CD4-positive, CD25-positive, alpha-beta regulatory T cell (primary cell): Measurements from ENCODE around the gene C3orf20. TPM values are rescaled to one million over a fixed set of nuclear protein-coding genes. Genes with fewer than 3 reads are reported as not detected.

ENCODE experiments used
- ATAC-seq, 2 donors: fragments of 150-1000 bp; cut with Tn5 transposase; one replicate each; pipeline ENCODE4 v1.10.0; 2021; ENCODE audit warnings: low read depth in 2 of 2, moderate number of reproducible peaks in 2 of 2, moderate library complexity in 1 of 2
- DNase-seq, 3 donors: peaks; one replicate each; pipeline versions ENCODE4 v3.0.0 to v3.0.0-alpha.2; 2012 to 2022; ENCODE audit warnings: mixed read lengths in 1 of 3
- H3K27ac ChIP-seq: one replicate; pipeline ENCODE4 v1.7.0; 2013; ENCODE audit warnings: mild to moderate bottlenecking, low read length; ENCODE audit not compliant: insufficient read depth, poor library complexity, severe bottlenecking
- H3K27me3 ChIP-seq: one replicate; pipeline ENCODE4 v1.7.0; 2013; ENCODE audit warnings: low read length; ENCODE audit not compliant: control insufficient read depth, insufficient read depth
- H3K36me3 ChIP-seq: one replicate; pipeline ENCODE4 v1.7.0; 2013; ENCODE audit warnings: mild to moderate bottlenecking, low read length, moderate library complexity; ENCODE audit not compliant: control insufficient read depth, insufficient read depth
- H3K4me1 ChIP-seq: 2 replicates; pipeline ENCODE4 v1.7.0; 2013; ENCODE audit warnings: mild to moderate bottlenecking, low read length; ENCODE audit not compliant: insufficient read depth, control insufficient read depth, poor library complexity, severe bottlenecking
- H3K4me3 ChIP-seq: one replicate; pipeline ENCODE4 v1.7.0; 2013; ENCODE audit warnings: low read depth, mild to moderate bottlenecking, low read length, moderate library complexity
- H3K9me3 ChIP-seq, 2 experiments: 1 replicate in 1 of 2; 2 replicates in 1 of 2; pipeline ENCODE4 v1.7.0; 2013; ENCODE audit warnings: low read length in 2 of 2, mild to moderate bottlenecking in 1 of 2, moderate library complexity in 1 of 2; ENCODE audit not compliant: control insufficient read depth in 2 of 2
- H3K27ac Mint-ChIP-seq, 3 donors: one replicate each; pipeline ENCODE4 v1.8.0; 2020 to 2022; ENCODE audit warnings: mild to moderate bottlenecking in 3 of 3, mixed read lengths in 3 of 3, moderate library complexity in 2 of 3
- H3K27me3 Mint-ChIP-seq: one replicate; pipeline ENCODE4 v1.8.0; 2022; ENCODE audit warnings: mild to moderate bottlenecking, mixed read lengths
- H3K36me3 Mint-ChIP-seq: one replicate; pipeline ENCODE4 v1.8.0; 2020; ENCODE audit warnings: mixed read lengths
- H3K4me1 Mint-ChIP-seq, 4 donors: one replicate each; pipeline ENCODE4 v1.8.0; 2020 to 2022; ENCODE audit warnings: mixed read lengths in 4 of 4, mild to moderate bottlenecking in 1 of 4
- H3K4me3 Mint-ChIP-seq, 4 donors: one replicate each; pipeline ENCODE4 v1.8.0; 2020 to 2022; ENCODE audit warnings: mild to moderate bottlenecking in 4 of 4, mixed read lengths in 4 of 4, moderate library complexity in 3 of 4
- H3K9me3 Mint-ChIP-seq, 7 donors: one replicate each; pipeline ENCODE4 v1.8.0; 2020 to 2022; ENCODE audit warnings: mixed read lengths in 7 of 7, mild to moderate bottlenecking in 3 of 7, moderate library complexity in 2 of 7
- polyA plus RNA-seq, 4 donors: library from polyadenylated mRNA; unstranded; fragments of 300-500 nt; fragmentation: Illumina TruSeq; gene quantifications; one replicate each; pipeline ENCODE4 v1.2.3, GENCODE V29; 2021
- total RNA-seq: library from RNA; stranded (reverse); gene quantifications from one replicate; pipeline ENCODE4 v1.2.3, GENCODE V29; 2022

The C3orf20 gene
- total and polyA plus RNA-seq, 5 donors from 2014 or later: 0.37 TPM; not detected in 4

- no peak overlapping the region for H3K27ac ChIP-seq
- H3K27me3 ChIP-seq: no peaks in the 10 kb centered on the region
- ATAC-seq (no peak), DNase-seq (no peak)
- Mint-ChIP-seq H3K4me1 (peaks cover 0 to 5% (median 0%) of the 10 kb centered on the region in 4 donors), H3K9me3 (peaks cover 0 to 2% (median 0%) of the 10 kb centered on the region in 7 donors), H3K27ac (no peak overlapping the region), H3K27me3 (no peaks in the 10 kb centered on the region), H3K4me3 (no peak overlapping the region), H3K36me3 (peaks cover 25% of the 10 kb centered on the region)
- H3K4me1 ChIP-seq: no peaks in the 10 kb centered on the region
- H3K9me3 ChIP-seq: no peaks in the 10 kb centered on the region
- H3K4me3 ChIP-seq: no peak overlapping the region
- no peaks in the 10 kb centered on the region for H3K36me3 ChIP-seq
These were observed 46.4 kb downstream of the C3orf20 start for GRCh38 chr3:14721126-14721864.

GRCh38 chr3:14725013-14725412, 50.1 kb downstream of the C3orf20 start:
- no peak overlapping the region for H3K4me3 Mint-ChIP-seq
- Histone ChIP-seq H3K27me3 (no peaks in the 10 kb centered on the region), H3K9me3 (no peaks in the 10 kb centered on the region), H3K4me1 (no peaks in the 10 kb centered on the region), H3K4me3 (no peak overlapping the region), H3K27ac (no peak overlapping the region), H3K36me3 (no peaks in the 10 kb centered on the region)
- no peaks in the 10 kb centered on the region for H3K27me3 Mint-ChIP-seq
- peaks cover 12% of the 10 kb centered on the region for H3K36me3 Mint-ChIP-seq
- ATAC-seq (no peak), DNase-seq (no peak)
- H3K27ac Mint-ChIP-seq: no peak overlapping the region
- no peaks in the 10 kb centered on the region for H3K4me1 Mint-ChIP-seq
- H3K9me3 Mint-ChIP-seq: peaks cover 0 to 1% (median 0%) of the 10 kb centered on the region in 7 donors

- Mint-ChIP-seq H3K27ac (no peak overlapping the region), H3K9me3 (peaks cover 0 to 1% (median 0%) of the 10 kb centered on the region in 7 donors), H3K27me3 (no peaks in the 10 kb centered on the region), H3K4me1 (no peaks in the 10 kb centered on the region), H3K36me3 (peaks cover 7% of the 10 kb centered on the region), H3K4me3 (no peak overlapping the region)
- Histone ChIP-seq H3K36me3 (no peaks in the 10 kb centered on the region), H3K4me3 (no peak overlapping the region), H3K9me3 (no peaks in the 10 kb centered on the region), H3K27ac (no peak overlapping the region), H3K4me1 (no peaks in the 10 kb centered on the region), H3K27me3 (no peaks in the 10 kb centered on the region)
- ATAC-seq (no peak), DNase-seq (no peak)
These were observed 50.9 kb downstream of the C3orf20 start for GRCh38 chr3:14725564-14726440.

GRCh38 chr3:14726441-14726780, 51.5 kb downstream of the C3orf20 start:
- Mint-ChIP-seq H3K9me3 (peaks cover 0 to 1% (median 0%) of the 10 kb centered on the region in 7 donors), H3K4me3 (no peak overlapping the region), H3K27ac (no peak overlapping the region), H3K36me3 (peaks cover 7% of the 10 kb centered on the region), H3K27me3 (no peaks in the 10 kb centered on the region), H3K4me1 (no peaks in the 10 kb centered on the region)
- DNase-seq (no peak), ATAC-seq (no peak)
- Histone ChIP-seq H3K4me3 (no peak overlapping the region), H3K27ac (no peak overlapping the region), H3K4me1 (no peaks in the 10 kb centered on the region), H3K36me3 (no peaks in the 10 kb centered on the region), H3K9me3 (no peaks in the 10 kb centered on the region), H3K27me3 (no peaks in the 10 kb centered on the region)

- no peaks in the 10 kb centered on the region for H3K27me3 Mint-ChIP-seq
- H3K4me3 ChIP-seq: no peak overlapping the region
- H3K9me3 ChIP-seq: no peaks in the 10 kb centered on the region
- H3K9me3 Mint-ChIP-seq: peaks cover 0 to 1% (median 0%) of the 10 kb centered on the region in 7 donors
- no peaks in the 10 kb centered on the region for H3K27me3 ChIP-seq
- no peaks in the 10 kb centered on the region for H3K36me3 ChIP-seq
- H3K27ac ChIP-seq: no peak overlapping the region
- ATAC-seq: no peak
- no peak overlapping the region for H3K4me3 Mint-ChIP-seq
- no peaks in the 10 kb centered on the region for H3K36me3 Mint-ChIP-seq
- no peaks in the 10 kb centered on the region for H3K4me1 ChIP-seq
- DNase-seq: no peak
- no peaks in the 10 kb centered on the region for H3K4me1 Mint-ChIP-seq
- H3K27ac Mint-ChIP-seq: no peak overlapping the region
These were observed 53.2 kb downstream of the C3orf20 start for GRCh38 chr3:14728113-14728512.

- H3K27me3 ChIP-seq: no peaks in the 10 kb centered on the region
- Mint-ChIP-seq H3K9me3 (no peaks in the 10 kb centered on the region), H3K27me3 (no peaks in the 10 kb centered on the region), H3K4me3 (no peak overlapping the region), H3K4me1 (no peaks in the 10 kb centered on the region), H3K36me3 (no peaks in the 10 kb centered on the region), H3K27ac (peak overlapping the region in 1 of 3 donors; percentile 0)
- no peaks in the 10 kb centered on the region for H3K36me3 ChIP-seq
- H3K9me3 ChIP-seq: no peaks in the 10 kb centered on the region
- H3K4me1 ChIP-seq: no peaks in the 10 kb centered on the region
- DNase-seq (no peak), ATAC-seq (no peak)
- H3K4me3 ChIP-seq: no peak overlapping the region
- no peak overlapping the region for H3K27ac ChIP-seq
These were observed 55.9 kb downstream of the C3orf20 start for GRCh38 chr3:14730703-14731382.

GRCh38 chr3:14740983-14741382, 66.0 kb downstream of the C3orf20 start:
- Mint-ChIP-seq H3K36me3 (no peaks in the 10 kb centered on the region), H3K9me3 (peaks cover 0 to 5% (median 0%) of the 10 kb centered on the region in 7 donors), H3K4me3 (no peak overlapping the region), H3K27me3 (peaks cover 27% of the 10 kb centered on the region), H3K4me1 (no peaks in the 10 kb centered on the region), H3K27ac (no peak overlapping the region)
- Histone ChIP-seq H3K9me3 (peaks cover 0 to 2% of the 10 kb centered on the region in 2 experiments), H3K4me1 (no peaks in the 10 kb centered on the region), H3K27ac (no peak overlapping the region), H3K27me3 (peaks cover 14% of the 10 kb centered on the region), H3K36me3 (no peaks in the 10 kb centered on the region), H3K4me3 (no peak overlapping the region)
- no peak for ATAC-seq
- no peak for DNase-seq
